NCI-H146 treated with DMSO at 0.1 percent for 48 hours (cell line): ENCODE data around the gene FARP2.

Experiments
- DNase-seq: peaks from one replicate; lab custom pipeline; 2025; ENCODE audit not compliant: unreplicated experiment; lab: John Stamatoyannopoulos, UW

The FARP2 gene

DNA sequence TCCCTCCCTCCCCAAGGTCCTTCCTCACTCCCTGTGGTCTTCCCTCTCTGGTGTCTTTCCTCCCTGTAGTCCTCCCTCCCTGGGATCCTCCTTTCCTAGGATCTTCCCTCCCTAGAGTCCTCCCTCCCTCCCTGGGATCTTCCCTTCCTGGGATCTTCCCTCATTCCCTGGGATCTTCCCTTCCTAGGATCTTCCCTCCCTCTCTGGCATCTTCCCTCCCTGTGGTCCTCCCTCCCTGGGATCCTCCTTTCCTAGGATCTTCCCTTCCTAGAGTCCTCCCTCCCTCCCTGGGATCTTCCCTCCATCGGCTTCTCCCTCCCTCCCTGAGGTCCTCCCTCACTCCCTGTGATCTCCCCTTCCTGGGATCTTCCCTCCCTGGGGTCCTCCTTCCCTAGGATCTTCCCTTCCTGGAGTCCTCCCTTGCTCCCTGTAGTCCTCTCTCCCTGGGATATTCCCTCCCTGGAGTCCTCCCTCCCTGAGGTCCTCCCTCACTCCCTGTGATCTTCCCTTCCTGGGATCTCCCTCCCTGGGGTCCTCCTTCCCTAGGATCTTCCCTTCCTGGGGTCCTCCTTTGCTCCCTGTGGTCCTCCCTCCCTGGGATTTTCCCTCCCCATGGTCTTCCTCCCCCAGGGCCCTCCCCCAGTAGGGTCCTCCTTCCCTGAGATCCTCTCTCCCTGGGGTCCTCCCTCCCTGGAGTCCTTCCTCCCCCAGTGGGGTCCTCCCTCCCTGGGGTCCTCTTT is 129.3 kb downstream of the FARP2 start:
- no peak for DNase-seq

DNA sequence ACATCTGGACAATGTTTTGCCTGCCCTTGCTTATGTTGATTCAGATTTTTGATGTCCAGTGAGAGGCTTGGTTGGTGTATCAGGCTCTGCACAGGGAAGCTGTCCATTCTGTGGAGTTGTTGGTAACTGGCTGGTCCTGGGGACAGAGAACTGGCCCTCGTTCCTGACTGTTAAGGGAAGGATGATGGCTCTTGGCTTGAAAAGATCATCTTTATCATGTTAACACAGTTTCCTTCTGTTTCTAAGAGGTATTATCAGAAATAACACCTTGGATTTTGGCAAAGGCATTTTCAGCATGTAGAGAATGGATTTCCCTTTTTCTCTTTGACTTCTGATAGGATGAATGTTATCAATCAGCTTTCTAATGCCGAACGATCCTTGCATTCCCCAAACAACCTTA is 133.0 kb downstream of the FARP2 start:
- DNase-seq: no peak

GRCh38 chr2:241489733-241490680 is 133.9 kb downstream of the FARP2 start:
- no peak for DNase-seq

- no peak for DNase-seq
Observed at GRCh38 chr2:241490825-241491506, 134.9 kb downstream of the FARP2 start.

- no peak for DNase-seq
Observed at GRCh38 chr2:241491549-241492173, 135.6 kb downstream of the FARP2 start.

- DNase-seq: no peak
Observed at GRCh38 chr2:241492174-241492565, 136.1 kb downstream of the FARP2 start.

DNA sequence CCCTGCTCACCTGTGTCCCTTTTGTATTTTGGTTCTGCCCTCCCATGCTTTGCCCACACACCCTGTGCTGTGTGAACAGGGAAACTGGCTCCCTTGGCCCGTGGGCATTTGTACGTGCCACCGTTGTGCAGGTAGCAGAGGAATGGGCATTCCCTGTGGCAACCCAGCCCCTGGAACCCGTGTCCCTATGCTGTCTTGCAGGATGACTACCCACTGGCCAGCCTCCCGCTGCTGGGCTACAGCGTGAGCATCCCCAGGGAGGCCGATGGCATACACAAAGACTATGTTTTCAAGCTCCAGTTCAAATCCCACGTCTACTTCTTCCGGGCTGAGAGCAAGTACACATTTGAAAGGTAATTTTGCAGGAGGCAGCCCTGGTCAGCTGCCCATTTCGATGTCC is 137.0 kb downstream of the FARP2 start:
- DNase-seq: no peak

DNA sequence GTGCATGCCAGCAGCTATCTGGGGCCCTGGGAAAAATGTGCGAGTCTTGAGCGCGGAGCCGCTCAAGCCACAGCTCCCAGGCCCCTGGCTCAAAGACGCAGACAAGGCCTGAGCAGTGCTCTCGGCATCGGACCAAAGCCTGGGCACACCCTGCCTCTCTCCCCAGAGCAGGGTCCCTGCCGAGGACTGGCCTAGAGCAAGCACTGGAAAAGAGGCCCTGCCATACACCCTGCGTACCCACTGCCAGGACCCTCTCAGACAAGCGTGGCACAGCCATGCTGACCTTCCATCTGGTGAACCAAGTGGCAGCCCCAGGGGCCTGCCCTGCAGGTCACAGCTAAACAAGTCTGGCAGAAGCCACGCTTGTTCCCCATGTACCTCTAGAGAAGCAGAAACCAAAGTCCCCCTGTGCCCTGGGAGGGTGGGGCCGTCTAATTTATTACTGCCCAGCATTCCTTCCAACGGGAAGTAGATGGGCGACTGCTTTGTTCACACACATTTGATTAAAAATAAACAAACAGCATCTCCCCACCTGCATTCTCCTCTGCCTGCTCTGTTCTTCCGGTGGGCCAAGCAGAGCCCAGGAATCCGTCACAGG is 138.3 kb downstream of the FARP2 start:
- no peak for DNase-seq

- no peak for DNase-seq
Observed at GRCh38 chr2:241495172-241496002, 139.3 kb downstream of the FARP2 start.

DNA sequence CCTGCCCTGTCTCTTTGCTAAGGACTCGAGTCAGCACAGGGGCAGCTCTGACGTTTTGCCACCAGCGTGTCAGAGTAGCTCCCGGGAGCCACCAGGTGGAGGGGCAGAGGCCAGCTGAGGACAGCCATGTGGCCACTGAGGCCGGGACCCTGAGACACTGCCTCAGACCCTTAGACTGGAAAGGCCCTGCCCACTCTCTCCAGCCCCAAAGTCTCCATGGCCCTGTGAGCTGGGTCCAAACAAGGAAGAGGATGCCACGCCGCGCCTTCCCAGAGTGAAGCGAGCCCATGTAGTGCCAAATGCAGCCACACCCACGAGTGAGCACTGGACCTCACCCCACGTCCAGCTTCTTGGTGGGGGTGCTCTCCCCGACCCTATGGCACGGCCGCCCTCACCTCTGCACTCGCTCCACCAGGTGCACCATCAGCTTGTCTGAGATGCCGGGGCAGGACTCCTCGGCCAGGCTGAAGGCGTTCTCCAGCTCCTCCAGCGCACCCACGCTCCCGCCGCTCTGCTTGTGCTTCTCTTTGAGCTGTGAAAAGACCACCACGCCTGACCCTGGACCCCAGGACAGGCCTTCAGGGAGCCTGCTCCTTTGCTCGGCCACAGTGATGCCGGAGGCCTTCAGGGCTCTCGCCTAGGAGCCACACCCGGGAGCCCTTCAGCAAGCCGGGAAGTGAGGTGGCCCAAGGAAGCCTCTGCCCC is 140.1 kb downstream of the FARP2 start:
- no peak for DNase-seq

- DNase-seq: peak; percentile 30
Observed at GRCh38 chr2:241496904-241497877, 141.1 kb downstream of the FARP2 start.

- DNase-seq: no peak
Observed at GRCh38 chr2:241498115-241499070, 142.3 kb downstream of the FARP2 start.

GRCh38 chr2:241499146-241499965 is 143.3 kb downstream of the FARP2 start:
- peak; percentile 68 for DNase-seq

DNA sequence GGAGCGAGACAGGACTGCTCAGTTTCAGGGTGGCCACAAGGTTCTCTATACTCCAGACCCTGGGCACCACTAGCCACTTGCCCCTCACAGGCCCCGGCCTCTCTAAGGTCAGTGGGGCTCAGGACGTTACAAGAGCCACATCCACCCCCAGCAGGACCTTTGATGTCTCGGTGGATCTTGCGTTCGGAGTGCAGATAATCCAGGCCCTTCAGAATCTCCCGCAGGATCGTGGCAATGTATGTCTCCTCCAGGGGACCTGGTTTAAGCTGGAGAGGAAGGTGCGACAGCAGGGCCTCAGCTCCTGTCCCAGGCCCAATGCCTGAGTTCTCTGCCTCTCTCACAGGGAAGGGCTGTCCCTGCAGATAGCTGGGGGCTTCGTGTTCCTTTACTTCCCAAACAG is 143.9 kb downstream of the FARP2 start:
- DNase-seq: no peak

- no peak for DNase-seq
Observed at GRCh38 chr2:241500431-241500975, 144.4 kb downstream of the FARP2 start.

- no peak for DNase-seq
Observed at GRCh38 chr2:241501099-241501541, 145.0 kb downstream of the FARP2 start.
